ENCODE results near the gene LAMP1.
"Not testable (repeated sequence)": the region's sequence is repeated elsewhere in the genome, so short reads cannot be mapped to it uniquely, and the experiment has no call there.

Gene LAMP1

GRCh38 chr13:113357529-113357928 lies 60.5 kb downstream of the LAMP1 start:
- DNase-seq: no peak

- no peak for DNase-seq
Measured at GRCh38 chr13:113358653-113359190, 61.7 kb downstream of the LAMP1 start.

- DNase-seq: no peak
Measured at GRCh38 chr13:113359571-113359970, 62.5 kb downstream of the LAMP1 start.

- no peak for DNase-seq
Measured at GRCh38 chr13:113360446-113360845, 63.4 kb downstream of the LAMP1 start.

DNA sequence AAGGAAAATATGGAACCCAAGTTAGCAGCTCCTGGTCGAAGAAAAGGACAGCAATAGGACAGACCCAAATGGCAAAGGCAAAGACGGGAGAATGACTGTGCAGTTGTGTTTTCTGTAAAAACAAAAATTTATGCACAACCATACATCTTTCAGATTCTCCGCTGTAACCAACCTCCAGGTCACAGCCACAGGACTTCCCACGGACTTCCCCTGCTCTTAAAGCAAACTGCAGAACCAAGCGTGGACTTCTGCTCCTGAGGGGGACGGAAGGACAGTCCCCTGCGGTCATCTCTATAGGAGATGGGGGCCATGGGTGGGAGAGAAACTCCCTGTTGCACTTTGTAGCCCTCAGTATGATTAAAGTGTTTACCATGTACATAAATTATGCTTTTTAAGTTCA lies 64.4 kb downstream of the LAMP1 start:
- no peak for DNase-seq

DNA sequence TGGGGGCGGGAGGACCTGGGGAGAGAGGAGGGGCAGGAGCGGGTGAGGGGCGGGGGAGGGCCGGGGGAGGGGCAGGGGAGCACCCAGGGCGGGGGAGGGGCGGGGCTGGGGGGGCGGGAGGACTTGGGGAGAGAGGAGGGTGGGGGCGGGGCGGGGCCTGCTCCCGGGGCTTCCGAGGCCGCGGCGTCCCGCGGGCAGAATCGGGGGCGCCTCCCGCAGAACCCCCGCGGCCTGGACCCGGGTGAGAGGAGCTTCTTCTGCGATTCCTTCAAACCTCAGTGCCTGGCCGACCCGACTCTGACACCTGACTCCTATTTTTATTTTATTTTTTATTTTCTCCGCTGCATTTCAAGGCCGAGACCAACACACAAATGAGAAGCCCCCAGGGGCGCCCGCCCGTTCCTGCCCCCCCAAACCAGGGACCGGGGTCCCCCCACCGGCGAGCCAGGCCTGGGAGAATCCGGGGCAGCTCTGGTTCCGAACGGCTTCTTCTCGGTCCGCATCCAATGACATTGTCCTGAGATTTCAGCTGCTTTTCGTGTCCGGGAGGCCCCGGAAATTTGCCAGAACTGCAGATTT lies 67.4 kb downstream of the LAMP1 start:
- no peak for DNase-seq

DNA sequence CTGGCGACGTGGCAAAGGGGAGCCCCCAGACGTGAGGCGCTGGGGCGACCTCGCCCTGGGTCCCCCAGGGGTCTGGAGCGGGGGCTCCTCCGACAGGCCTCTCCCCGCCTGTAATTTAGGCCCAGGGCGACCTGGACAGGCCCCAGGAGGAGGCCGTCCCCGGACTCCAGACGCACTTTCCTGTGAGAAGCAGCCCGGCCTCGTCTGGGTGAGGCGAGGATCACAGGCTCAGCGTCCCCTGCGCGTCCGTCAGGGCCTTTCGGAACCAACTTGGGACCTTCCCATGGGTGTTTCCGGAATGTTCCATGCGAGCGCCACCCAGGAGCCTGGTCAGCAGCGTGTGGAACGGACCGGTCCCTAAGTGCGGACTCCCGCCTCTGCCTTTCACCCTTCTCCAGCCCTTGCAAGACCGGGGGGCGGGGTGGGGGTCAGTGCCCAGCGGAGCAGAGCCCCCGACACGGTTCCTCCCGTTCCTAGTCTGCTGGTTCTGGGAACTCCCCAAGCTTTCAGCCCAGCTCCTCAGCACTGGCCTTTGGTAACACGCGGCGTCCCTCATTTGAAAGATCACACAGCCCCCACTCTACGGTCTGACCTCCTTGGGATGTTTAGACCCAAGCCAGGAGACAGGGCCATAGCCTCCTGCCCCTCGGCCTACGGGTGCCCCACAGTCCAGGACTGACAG lies 68.0 kb downstream of the LAMP1 start:
- no peak for DNase-seq

DNA sequence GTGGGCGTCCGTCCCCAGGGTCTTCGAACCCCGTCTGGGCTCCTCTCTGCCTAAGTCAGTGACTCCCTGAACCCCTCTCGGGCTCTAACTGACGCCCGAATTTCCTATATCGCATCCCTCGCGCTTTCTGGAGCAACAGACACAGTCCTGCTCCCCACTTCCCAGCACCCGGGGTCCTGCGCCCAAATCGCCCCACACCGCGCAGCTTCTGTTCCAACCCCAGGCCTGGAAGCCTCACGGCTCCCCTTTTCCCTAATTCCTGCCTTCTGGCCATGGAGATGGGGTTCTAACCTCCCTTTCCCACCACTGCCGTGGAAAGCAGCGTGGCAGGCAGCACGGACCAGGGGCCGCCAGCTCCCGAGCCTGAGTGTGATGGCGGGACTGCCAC lies 68.5 kb downstream of the LAMP1 start:
- no peak for DNase-seq

GRCh38 chr13:113365971-113366588 lies 69.0 kb downstream of the LAMP1 start:
- no peak for DNase-seq

DNA sequence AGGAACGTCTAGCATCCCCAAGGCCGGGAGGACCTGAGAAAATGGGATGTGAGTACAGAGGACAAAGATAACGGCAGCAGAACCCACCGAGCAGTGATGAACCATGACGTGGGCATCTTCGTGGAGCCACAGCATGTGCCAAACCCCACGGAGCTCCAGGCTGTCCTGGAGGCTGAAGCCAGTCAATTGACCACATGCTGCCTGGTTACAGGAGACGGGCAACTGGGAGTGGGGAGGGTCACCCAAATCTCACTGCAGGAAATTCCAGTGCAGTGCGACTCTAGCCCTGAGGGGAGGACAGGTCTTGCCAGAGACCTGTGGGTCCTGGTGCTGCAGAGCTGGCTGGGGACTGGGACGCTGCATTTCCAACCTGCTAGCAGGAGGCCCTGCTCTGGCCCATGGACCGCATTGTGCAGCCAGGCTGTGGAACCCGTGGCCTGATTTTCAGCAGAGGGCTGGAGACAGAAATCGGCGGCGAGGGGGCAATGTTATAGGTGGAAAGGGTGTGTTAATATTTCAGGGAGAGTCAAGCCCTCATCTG lies 70.1 kb downstream of the LAMP1 start:
- DNase-seq: no peak

- no peak for DNase-seq
Measured at GRCh38 chr13:113367771-113368170, 70.7 kb downstream of the LAMP1 start.

DNA sequence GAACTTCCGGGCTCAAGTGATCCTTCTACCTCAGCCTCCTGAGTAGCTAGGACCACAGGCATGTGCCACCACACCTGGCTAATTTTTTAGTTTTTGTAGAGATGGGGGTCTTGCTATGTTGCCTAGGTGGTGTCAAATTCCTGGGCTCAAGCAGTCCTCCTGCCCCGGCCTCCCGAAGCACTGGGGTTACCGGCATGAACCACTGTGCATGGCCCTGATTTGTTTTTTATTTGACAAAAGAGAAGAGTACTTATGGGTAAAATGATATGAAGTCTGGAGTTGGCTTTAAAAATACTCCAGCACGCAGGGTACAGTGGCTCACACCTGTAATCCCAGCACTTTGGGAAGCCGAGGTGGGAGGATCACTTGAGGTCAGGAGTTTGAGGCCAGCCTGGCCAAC lies 71.3 kb downstream of the LAMP1 start:
- not testable (repeated sequence) for DNase-seq

- no peak for DNase-seq
Measured at GRCh38 chr13:113369189-113369588, 72.2 kb downstream of the LAMP1 start.

DNA sequence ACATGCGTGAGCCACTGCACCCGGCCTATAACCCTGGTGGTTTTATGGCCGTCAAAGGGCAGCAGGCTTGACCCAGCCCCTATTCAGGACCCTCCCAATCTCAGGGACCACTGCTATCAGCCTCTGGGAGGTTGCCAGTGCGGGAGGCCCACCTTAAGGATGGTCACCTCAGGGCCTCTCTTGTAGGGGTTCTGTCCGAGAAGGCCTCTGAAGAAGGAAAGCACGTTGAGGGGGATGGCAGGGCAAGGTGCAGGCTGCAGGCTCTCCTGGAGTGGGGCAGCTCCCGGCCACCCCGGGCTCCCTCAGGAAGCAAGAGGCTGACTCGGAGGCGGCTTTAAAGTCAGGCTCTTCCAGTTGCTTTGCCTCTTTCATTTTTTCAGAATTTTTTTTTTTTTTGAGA lies 72.8 kb downstream of the LAMP1 start:
- no peak for DNase-seq

GRCh38 chr13:113371061-113371460 lies 74.0 kb downstream of the LAMP1 start:
- DNase-seq: no peak

DNA sequence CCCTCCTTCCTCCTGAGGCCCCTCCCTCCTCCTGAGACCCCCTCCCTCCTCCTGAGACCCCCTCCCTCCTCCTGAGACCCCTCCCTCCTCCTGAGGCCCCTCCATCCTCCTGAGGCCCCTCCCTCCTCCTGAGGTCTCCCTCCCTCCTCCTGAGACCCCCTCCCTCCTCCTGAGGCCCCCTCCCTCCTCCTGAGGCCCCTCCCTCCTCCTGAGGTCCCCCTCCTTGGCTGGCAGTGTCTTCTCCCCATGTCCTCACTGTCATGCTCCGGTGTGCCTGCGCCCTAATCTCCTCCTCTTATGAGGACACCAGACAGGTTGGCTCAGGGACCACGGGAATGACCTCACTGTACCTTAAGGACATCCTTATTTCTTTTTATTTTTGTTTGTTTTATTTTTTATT lies 74.7 kb downstream of the LAMP1 start:
- DNase-seq: not testable (repeated sequence)
